ENCODE measurements around the gene USP3.

The USP3 gene

GRCh38 chr15:63458794-63459395, 45.5 kb upstream of the USP3 start:
- no peak for TF ChIP-seq SIN3A (IDR thresholded peaks at IDR 0.05; ENCODE audit: borderline replicate concordance, insufficient read depth, low read length)
- TF ChIP-seq TAF1 (IDR thresholded peaks at IDR 0.05; ENCODE audit: borderline replicate concordance, insufficient read depth, low read length), result no peak
- TF ChIP-seq REST (IDR thresholded peaks at IDR 0.05; ENCODE audit: insufficient read depth in 1 of 2, low read depth in 2 of 2, low read length in 2 of 2), result no peak
- no peak for TF ChIP-seq POLR2AphosphoS5 (IDR thresholded peaks at IDR 0.05; ENCODE audit: low read depth, low read length)
- TF ChIP-seq FOXP2 (optimal IDR thresholded peaks at IDR 0.05; ENCODE audit: borderline replicate concordance, extremely low read depth, extremely low read length, insufficient read depth), result no peak

- TF ChIP-seq SIN3A (IDR thresholded peaks at IDR 0.05; ENCODE audit: borderline replicate concordance, insufficient read depth, low read length), result no peak
- TF ChIP-seq REST (IDR thresholded peaks at IDR 0.05; ENCODE audit: insufficient read depth in 1 of 2, low read depth in 2 of 2, low read length in 2 of 2), result no peak
- TF ChIP-seq POLR2AphosphoS5 (IDR thresholded peaks at IDR 0.05; ENCODE audit: low read depth, low read length), result no peak
- TF ChIP-seq TAF1 (IDR thresholded peaks at IDR 0.05; ENCODE audit: borderline replicate concordance, insufficient read depth, low read length), result no peak
- no peak for TF ChIP-seq FOXP2 (optimal IDR thresholded peaks at IDR 0.05; ENCODE audit: borderline replicate concordance, extremely low read depth, extremely low read length, insufficient read depth)
Measured at GRCh38 chr15:63460210-63461155, 43.9 kb upstream of the USP3 start.

GRCh38 chr15:63461230-63461985, 43.0 kb upstream of the USP3 start:
- TF ChIP-seq TAF1 (IDR thresholded peaks at IDR 0.05; ENCODE audit: borderline replicate concordance, insufficient read depth, low read length) (no peak), REST (IDR thresholded peaks at IDR 0.05; ENCODE audit: insufficient read depth in 1 of 2, low read depth in 2 of 2, low read length in 2 of 2) (no peak), POLR2AphosphoS5 (IDR thresholded peaks at IDR 0.05; ENCODE audit: low read depth, low read length) (no peak), SIN3A (IDR thresholded peaks at IDR 0.05; ENCODE audit: borderline replicate concordance, insufficient read depth, low read length) (no peak), FOXP2 (optimal IDR thresholded peaks at IDR 0.05; ENCODE audit: borderline replicate concordance, extremely low read depth, extremely low read length, insufficient read depth) (no peak)

- TF ChIP-seq SIN3A (IDR thresholded peaks at IDR 0.05; ENCODE audit: borderline replicate concordance, insufficient read depth, low read length) (no peak), FOXP2 (optimal IDR thresholded peaks at IDR 0.05; ENCODE audit: borderline replicate concordance, extremely low read depth, extremely low read length, insufficient read depth) (no peak), POLR2AphosphoS5 (IDR thresholded peaks at IDR 0.05; ENCODE audit: low read depth, low read length) (no peak), TAF1 (IDR thresholded peaks at IDR 0.05; ENCODE audit: borderline replicate concordance, insufficient read depth, low read length) (no peak), REST (IDR thresholded peaks at IDR 0.05; ENCODE audit: insufficient read depth in 1 of 2, low read depth in 2 of 2, low read length in 2 of 2) (no peak)
Measured at GRCh38 chr15:63462088-63462487, 42.3 kb upstream of the USP3 start.

Measured in PFSK-1 (cell line).